WI38 (cell line): ENCODE measurements around the gene KRTAP10-9.
"Not testable (repeated sequence)": the region's sequence is repeated elsewhere in the genome, so short reads cannot be mapped to it uniquely, and the experiment has no call there.

Experiments used
- H3K4me3 ChIP-seq: 2 replicates; pipeline ENCODE4 v1.5.1; 2011; ENCODE audit warnings: low read depth, mild to moderate bottlenecking, control low read depth, low read length
- TF ChIP-seq, protein P1 (sequence below): IDR thresholded peaks from 2 replicates; pipeline ENCODE4 v1.5.1; 2012; ENCODE audit warnings: low read depth, mild to moderate bottlenecking, control low read depth, low read length

The KRTAP10-9 gene

DNA sequence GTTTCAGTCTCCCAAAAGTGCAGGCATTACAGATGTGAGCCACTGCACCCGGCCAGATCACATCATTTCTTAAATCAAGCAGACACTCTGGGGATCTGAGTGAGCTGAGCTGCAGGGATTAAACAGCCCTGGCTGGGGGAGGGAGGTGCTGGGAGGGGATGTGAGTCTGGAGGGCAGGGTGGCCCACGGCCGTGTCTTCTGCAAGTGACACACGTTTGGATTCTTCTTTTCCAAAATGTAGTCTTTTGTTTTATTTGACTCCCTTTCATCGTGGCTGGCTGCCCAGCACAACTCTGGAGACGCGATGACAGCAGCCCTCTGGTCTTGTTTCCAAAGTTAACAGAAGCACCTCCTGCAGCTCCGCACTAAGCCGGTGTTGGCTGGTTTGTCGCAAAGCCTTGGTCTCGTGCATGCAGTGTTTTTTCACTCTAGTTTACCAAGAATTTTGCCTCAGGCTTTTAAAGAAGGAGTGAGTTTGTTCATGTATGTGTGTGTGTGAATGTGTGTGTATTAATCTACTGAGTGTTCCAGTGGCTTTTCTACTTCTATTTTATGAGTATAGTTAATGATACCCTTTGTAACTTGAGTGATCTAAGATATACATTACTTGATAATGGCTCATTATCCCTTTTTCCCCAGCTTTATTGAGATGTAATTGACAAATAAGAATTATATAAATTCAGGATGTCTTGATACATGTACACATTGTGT is 43.6 kb upstream of the KRTAP10-9 start:
- H3K4me3 ChIP-seq, result no peak overlapping the region
- TF ChIP-seq, protein P1, sequence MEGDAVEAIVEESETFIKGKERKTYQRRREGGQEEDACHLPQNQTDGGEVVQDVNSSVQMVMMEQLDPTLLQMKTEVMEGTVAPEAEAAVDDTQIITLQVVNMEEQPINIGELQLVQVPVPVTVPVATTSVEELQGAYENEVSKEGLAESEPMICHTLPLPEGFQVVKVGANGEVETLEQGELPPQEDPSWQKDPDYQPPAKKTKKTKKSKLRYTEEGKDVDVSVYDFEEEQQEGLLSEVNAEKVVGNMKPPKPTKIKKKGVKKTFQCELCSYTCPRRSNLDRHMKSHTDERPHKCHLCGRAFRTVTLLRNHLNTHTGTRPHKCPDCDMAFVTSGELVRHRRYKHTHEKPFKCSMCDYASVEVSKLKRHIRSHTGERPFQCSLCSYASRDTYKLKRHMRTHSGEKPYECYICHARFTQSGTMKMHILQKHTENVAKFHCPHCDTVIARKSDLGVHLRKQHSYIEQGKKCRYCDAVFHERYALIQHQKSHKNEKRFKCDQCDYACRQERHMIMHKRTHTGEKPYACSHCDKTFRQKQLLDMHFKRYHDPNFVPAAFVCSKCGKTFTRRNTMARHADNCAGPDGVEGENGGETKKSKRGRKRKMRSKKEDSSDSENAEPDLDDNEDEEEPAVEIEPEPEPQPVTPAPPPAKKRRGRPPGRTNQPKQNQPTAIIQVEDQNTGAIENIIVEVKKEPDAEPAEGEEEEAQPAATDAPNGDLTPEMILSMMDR, result no peak

DNA sequence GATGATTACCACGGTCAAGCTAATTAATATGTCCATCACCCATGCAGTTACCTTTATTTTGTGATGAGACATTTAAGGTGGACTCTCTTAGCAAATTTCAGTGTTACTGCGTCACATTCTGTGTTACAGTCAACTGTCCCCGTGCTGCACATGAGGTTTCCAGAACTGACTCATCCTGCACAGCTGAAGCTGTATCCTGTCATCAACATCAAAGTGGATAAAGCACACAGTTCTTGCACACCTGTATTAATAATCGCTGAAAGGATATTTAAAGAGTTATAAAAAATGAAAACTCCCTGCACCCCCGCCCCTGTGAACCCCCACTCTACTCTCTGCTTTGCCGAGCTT is 43.1 kb upstream of the KRTAP10-9 start:
- TF ChIP-seq, protein P1, result no peak
- no peak overlapping the region for H3K4me3 ChIP-seq

DNA sequence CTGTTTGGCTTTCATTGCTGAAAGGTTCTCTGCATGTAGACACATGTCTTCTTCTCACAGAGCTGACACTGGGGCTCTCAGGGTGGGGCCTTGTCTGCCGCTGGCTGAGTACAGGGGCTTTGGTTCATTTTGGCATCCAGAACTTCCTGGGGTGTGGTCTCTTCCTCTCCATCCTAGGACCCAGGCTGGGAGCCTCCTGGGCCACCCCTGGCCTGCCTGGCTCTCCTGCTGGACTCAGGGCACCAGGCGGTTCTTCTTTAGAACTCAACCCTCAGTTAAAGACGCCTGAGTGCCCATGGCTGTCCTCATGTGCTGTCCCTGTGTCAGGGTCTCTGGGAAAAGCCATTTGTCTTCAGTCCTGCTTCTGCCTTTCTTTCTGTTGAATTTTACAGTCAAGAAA is 41.0 kb upstream of the KRTAP10-9 start:
- H3K4me3 ChIP-seq, result no peak overlapping the region
- TF ChIP-seq, protein P1, result no peak

DNA sequence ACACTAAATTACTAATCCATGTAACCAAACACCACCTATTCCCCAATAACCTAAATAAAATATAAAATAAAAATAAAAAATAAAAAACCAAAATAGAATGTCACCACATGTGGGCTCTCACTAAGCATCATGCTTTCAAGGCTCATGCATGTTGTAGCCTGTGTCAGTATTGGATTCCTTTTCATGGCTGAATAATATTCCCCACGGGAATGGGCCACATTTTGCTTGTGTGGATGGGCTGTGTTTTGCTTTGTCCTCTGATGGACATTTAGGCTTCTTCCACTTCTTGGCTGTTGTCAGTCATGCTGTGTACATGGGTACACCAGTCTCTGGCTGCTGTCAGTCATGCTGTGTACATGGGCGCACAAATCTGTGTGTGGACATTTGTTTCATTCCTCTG is 37.8 kb upstream of the KRTAP10-9 start:
- no peak overlapping the region for H3K4me3 ChIP-seq
- TF ChIP-seq, protein P1, result no peak

DNA sequence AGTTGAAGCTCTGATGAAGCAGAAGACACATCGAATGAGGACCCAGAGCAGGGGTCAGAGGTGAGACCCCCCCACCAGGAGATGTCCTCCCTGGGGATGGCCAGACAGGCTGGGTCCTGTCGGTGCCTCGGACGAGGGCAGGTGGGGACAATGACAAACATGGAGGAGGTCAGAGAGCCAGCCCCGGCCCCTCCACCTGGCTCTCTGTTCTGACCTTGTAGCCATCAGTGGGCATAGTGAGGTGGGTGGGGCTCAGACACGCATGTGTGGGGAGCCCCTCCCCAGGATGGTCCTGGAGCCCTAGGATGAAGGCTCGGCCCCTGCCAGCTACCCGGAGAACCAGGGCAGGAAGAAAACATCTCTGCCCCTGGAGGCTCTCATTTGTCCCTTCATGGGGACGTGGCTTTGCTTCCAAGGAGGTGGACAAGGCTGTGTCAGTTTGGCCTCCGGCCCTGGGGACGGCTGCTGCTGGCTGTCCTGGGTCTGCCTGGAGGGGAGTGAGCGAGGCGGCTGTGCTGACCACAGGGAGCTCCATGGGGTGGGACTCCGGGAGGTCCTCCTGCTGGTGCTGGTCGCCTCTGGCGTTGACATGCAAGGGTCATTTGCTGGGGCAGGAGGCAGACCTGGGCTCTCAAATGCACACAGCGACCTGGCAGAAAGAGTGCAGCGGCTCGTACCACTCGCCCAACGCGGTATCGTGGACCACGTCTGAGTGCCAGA is 37.1 kb upstream of the KRTAP10-9 start:
- TF ChIP-seq, protein P1, result no peak
- H3K4me3 ChIP-seq, result no peak overlapping the region

DNA sequence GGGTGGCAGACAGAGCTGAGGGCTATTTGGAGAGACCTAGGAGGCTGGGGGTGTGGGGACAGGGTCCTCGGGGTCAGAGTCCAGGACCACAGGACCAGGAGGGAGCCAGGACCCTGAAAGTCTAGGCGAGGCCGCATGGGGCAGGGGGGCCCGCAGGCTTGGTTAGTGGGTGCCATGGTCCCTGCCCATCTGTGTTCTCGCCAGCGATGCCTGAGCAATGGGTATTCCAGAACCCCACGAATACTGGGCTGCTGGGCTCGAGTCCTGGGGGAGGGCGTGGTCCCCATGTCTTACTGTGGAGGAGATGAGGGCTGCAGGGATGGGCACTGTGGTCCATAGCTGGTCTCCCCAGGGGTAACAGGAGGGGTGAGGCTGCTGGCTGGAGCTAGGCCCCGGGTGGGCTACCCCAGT is 36.6 kb upstream of the KRTAP10-9 start:
- TF ChIP-seq, protein P1, result no peak
- H3K4me3 ChIP-seq, result no peak overlapping the region

DNA sequence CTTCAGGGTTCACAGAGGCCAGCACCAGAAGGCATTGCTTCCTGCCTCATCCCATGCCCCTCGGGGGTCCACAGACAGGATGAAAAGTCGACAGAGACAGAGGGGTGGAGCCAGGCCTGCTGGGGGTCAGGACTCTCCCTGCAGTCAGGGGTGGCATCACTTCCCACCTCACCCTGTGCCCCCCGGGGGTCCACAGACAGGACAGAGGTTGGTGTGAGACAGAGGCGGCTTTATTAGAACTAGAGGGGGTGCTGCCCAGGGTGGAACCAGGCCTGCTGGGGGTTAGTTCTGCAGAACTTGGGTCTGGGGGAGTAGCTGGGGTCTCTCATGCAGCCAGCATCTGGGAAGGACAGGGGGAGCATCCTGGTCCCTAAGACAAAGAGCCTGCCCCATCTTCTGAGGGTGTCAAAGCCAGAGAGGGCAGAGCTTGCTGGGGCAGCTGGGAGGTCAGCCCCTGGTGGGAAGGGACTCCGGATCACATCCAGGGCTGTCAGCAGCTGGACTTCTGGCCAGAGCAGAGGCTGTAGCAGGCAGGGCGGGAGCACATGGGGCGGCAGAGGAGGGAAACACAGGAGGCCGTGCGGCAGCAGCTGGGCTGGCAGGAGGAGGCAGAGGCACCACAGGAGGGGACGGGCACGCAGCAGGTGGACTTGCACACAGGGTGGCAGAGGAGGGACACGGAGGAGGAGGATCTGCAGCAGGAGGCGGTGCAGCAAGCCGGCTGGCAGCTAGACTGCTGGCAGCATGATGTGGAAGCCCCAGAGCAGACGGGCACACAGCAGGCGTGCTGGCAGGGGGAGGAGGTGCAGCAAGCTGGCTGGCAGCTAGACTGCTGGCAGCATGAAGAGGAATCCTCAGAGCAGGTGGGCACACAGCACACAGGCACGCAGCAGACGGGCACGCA is 35.7 kb upstream of the KRTAP10-9 start:
- not testable (repeated sequence) for H3K4me3 ChIP-seq

DNA sequence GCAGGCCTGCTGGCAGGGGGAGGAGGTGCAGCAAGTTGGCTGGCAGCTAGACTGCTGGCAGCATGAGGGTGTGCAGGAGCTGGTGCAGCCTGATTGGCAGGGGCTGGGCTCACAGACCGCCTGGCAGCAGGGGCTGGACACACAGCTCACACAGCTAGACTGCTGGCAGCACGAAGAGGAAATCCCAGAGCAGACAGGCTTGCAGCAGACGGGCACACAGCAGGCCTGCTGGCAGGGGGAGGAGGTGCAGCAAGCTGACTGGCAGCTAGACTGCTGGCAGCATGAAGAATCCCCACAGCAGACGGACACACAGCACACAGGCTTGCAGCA is 35.1 kb upstream of the KRTAP10-9 start:
- not testable (repeated sequence) for H3K4me3 ChIP-seq
